Hematopoietic multipotent progenitor cell treated with erythropoietin and hydrocortisone succinate and interleukin-3 and kit ligand, for 17 days (in vitro differentiated cells): ENCODE results near the gene FLYWCH2.
"Not testable (repeated sequence)": the region's sequence is repeated elsewhere in the genome, so short reads cannot be mapped to it uniquely, and the experiment has no call there.

Source experiments
- DNase-seq: peaks from one replicate; pipeline ENCODE4 v3.0.0-alpha.2; 2015; ENCODE audit warnings: low spot score

The FLYWCH2 gene

GRCh38 chr16:2912330-2913199 is 29.6 kb downstream of the FLYWCH2 start:
- DNase-seq: peak; percentile 48

DNA sequence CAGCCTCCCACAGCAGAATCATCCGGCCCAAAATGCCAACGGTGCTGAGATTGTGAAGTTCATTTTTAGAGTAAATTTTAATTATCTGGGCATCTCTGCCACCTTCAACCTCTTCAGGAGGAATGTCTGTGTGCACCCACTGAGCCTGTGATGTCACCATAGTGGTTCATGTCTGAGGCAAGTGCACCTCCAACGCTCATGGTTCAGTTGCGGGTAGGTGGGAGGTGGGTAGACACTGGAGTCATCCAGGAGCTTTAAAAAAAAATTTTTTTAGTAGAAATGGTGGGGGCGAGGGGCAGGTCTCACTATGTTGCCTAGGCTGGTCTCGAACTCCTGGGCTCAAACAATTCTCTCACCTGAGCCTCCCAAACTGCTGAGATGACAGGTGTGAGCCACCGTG is 30.6 kb downstream of the FLYWCH2 start:
- DNase-seq: no peak

DNA sequence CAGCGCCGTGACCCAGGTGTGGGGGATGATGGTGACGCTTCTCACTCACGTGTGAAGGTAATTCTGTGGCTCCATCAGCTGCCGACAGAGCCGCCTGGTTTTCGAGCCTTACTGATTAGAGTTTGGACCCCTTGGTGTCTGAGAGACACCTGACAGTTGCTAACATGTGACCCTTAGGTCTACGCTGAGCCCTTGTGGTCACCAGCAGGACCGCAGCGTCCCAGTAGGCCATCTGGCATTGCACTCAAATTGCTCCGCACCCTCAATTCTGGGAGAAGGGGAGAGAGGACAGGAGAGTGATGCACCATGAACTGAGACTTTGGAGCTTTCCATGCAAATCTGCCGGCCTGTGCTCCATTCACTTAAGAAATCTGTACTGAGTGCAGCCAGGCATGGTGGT is 31.2 kb downstream of the FLYWCH2 start:
- DNase-seq: no peak

- no peak for DNase-seq
These were observed 32.3 kb downstream of the FLYWCH2 start for GRCh38 chr16:2915196-2915929.

DNA sequence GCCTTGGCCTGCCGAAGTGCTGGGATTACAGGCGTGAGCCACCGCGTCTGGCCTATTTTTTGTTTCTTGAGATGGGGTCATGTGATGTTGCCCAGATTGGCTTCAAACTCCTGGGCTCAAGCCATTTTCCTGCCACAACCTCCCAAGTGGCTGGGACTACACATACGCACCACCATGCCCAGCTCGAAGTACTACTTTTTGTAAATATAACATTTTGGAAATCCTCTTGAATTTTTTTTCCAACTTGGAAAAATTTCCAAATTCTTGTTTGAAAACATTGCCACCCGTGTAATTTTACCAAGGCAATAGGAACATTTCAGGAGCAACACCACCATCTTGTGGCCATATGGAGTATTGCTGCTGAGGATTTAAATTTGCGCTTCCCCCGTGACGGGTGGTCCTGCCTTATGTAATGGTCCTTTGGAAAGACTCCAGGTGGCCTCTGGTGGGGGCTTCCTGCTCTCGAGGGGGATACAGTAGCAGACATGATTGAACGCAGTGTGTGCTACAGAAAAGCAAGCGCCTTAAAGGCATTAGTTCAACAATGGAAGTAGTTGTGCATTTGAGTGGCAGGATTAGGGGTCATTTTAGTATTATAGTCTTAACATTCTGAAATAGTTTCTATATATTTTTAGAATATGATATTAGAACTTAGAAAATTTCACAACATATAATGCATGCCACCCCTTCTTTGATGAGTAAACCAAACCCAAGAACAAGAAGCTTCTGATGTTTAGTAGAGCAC is 36.7 kb downstream of the FLYWCH2 start:
- DNase-seq: peak; percentile 81

- no peak for DNase-seq
These were observed 40.5 kb downstream of the FLYWCH2 start for GRCh38 chr16:2923481-2923880.

- DNase-seq: no peak
These were observed 42.1 kb downstream of the FLYWCH2 start for GRCh38 chr16:2924901-2925755.

GRCh38 chr16:2925951-2926649 is 43.1 kb downstream of the FLYWCH2 start:
- no peak for DNase-seq

DNA sequence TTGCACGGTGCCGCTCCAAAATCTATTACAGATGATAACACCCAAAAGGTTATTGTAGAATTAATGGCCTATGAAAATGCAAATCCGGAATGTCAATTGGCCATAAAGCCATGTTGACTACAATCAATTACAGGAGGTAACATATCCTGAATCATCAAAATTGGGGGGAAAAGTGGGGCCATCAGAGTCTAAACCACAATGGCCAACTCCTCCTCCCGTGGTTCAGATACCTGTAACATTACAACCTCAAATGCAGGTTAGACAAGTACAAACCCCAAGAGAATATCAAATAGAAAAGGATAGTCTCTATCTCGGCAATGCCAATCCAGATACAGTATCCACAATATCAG is 43.6 kb downstream of the FLYWCH2 start:
- no peak for DNase-seq

- peak; percentile 95 for DNase-seq
These were observed 44.1 kb downstream of the FLYWCH2 start for GRCh38 chr16:2927010-2927646.

GRCh38 chr16:2928151-2928550 is 45.1 kb downstream of the FLYWCH2 start:
- not testable (repeated sequence) for DNase-seq

GRCh38 chr16:2928796-2929195 is 45.8 kb downstream of the FLYWCH2 start:
- no peak for DNase-seq

GRCh38 chr16:2929693-2930092 is 46.7 kb downstream of the FLYWCH2 start:
- DNase-seq: no peak

GRCh38 chr16:2930236-2930635 is 47.2 kb downstream of the FLYWCH2 start:
- DNase-seq: no peak

DNA sequence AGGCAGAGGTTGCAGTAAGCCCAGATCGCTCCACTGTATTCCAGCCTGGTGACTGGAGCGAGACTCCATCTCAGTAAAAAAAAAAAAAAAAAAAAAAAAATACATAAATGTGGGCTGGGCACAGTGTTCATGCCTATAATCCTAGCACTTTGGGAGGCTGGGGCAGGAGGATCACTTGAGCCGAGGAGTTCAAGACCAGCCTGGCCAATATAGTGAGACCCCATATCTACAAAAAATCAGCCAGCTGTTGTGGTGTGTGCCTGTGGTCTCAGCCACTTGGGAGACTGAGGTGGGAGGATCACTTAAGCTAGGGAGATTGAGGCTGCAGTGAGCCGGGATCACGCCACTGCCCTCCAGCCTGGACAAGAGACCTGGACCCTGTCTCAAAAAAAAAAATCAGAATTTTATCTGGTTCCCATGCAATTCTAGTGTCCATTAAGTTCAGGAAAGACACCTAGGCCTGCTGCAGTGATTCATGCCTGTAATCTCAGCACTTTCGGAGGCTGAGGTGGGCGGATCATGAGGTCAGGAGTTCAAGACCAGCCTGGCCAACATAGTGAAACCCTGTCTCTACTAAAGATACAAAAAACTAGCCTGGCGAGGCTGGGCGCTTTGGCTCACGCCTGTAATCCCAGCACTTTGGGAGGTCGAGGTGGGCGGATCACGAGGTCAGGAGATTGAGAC is 48.4 kb downstream of the FLYWCH2 start:
- not testable (repeated sequence) for DNase-seq

GRCh38 chr16:2933136-2933535 is 50.1 kb downstream of the FLYWCH2 start:
- no peak for DNase-seq

DNA sequence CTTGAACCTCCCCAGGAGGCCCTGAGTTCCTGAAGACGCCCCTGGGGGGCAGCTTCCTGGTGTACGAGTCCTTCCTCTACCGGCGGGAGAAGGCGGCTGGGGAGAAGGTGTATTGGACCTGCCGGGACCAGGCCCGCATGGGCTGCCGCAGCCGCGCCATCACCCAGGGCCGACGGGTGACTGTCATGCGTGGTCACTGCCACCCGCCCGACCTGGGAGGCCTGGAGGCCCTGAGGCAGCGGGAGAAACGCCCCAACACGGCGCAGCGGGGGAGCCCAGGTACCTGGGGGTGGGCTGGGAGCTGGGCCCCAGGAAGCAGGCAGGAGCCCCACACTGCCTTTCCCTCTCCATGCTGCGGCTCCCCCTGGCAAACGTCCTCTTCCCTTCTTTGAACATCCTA is 50.7 kb downstream of the FLYWCH2 start:
- DNase-seq: no peak

DNA sequence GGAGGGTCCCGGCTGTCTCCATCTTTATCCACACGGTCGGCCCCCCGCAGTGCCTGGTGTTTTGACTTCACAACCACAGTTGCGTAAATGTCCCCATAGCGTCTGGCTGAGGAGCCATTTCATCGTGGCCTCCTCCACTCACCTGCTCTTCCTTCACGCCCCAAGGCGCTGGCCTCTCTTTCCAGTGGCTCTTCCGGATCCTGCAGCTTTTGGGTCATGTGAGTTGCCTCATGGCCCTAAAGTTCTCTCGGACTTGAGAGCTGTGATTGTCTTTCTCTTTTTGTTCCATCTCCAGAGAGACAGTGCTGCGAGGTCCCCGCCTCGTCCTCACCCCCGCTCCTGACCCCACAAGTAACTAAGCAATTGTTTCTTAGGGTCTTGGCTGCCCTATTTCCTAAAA is 51.4 kb downstream of the FLYWCH2 start:
- no peak for DNase-seq

- no peak for DNase-seq
These were observed 53.5 kb downstream of the FLYWCH2 start for GRCh38 chr16:2936436-2937011.

GRCh38 chr16:2937170-2937569 is 54.2 kb downstream of the FLYWCH2 start:
- no peak for DNase-seq
